ENCODE results near the gene C8G.

GRCh38 chr9:136963341-136963740 lies 18.3 kb downstream of the C8G start:
- TF ChIP-seq POLR2A (IDR thresholded peaks at IDR 0.05) (no peak), CTCF (IDR thresholded peaks at IDR 0.05) (no peak), POLR2AphosphoS5 (IDR thresholded peaks at IDR 0.05) (no peak), EP300 (IDR thresholded peaks at IDR 0.05) (no peak)

Data from upper lobe of left lung (tissue), 4 donors.